Left kidney (tissue), 2 donors: ENCODE data around the gene SEMA5A. TPM values are rescaled to one million over a fixed set of nuclear protein-coding genes. Genes with fewer than 3 reads are reported as not detected.

ENCODE experiments used
- DNase-seq: peaks from one replicate; pipeline ENCODE4 v3.0.0-alpha.2; 2013
- polyA plus RNA-seq: library from polyadenylated mRNA; unstranded; fragments of 120-200 nt; gene quantifications from one replicate; pipeline ENCODE4 v1.2.1, GENCODE V29; 2013; ENCODE audit not compliant: insufficient read length

The SEMA5A gene
- polyA plus RNA-seq, 1 donor: 46.3 TPM

DNA sequence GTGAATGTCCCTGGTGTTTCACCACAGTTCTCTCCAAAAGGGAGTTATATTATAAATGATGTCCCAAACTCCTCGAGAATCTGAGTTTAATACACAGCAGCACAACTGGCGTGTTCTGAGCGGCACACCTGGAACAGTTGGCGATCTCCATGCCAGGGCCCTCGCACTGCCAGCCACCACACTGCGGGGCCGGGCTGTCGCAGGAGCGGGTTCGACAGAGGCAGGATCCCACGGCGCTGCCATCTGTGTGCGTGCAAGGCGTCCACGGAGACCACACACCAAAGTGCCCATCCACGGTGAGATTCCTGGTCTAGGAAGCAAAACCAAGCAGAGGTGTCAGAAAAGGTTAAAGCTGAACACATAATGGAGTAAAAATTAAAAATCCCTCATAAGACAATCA, 423.3 kb downstream of the SEMA5A start:
- DNase-seq: no peak

DNA sequence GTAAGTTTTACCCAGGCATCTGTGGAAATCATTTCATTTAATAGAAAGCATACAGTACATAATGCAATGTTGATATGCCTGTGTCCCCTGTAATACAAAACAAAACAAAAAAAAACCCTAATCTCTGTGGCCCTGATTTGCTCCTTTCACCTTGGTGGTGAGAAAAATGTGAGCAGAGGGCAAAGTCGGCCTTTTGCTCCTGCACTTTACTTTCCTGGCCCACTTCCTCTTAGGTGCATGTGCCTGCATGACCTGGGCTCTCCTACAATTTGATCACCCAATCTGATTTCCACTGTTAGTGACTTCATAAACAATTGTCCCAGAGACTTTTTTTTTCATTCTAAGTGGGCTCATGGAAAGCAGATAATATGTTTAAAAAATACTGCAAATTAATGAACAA, 424.3 kb downstream of the SEMA5A start:
- DNase-seq: no peak

DNA sequence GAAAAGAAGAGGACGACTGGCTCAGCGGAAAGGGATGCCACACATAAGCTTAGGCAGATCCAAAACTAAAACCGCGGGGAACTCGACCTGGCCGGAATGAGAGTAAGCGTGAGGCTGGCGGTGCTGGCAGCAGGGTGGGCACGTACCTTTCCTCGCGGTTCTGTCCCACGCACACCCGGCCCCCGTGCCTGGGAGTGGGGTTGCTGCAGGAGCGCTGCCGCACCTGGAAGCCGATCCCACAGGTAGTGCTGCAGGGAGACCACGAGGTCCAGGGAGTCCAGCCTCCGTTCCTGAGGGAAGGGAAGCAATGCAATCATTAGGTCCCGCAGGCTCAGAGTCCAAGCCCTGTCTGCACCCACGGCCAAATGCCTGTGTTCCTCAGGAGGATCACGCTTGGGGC, 427.0 kb downstream of the SEMA5A start:
- DNase-seq: no peak

DNA sequence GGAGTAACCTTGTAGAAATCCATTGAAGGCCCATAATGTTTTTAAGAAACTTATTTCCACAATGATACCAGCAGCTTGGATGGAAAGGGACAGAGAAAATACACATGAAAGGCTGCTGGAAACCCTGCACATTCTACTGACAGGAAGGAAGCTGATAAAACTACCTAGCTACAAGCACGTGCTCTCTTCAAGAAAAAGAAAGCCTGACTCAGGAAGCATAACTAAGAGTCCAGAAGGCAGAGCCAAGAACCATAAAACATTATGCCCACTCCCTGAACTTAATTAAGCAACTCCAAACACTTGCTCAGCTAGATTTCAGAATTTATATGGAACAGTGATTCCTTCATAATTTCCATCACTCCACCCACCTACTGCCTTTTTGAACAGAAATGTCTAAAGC, 430.8 kb downstream of the SEMA5A start:
- DNase-seq: no peak

DNA sequence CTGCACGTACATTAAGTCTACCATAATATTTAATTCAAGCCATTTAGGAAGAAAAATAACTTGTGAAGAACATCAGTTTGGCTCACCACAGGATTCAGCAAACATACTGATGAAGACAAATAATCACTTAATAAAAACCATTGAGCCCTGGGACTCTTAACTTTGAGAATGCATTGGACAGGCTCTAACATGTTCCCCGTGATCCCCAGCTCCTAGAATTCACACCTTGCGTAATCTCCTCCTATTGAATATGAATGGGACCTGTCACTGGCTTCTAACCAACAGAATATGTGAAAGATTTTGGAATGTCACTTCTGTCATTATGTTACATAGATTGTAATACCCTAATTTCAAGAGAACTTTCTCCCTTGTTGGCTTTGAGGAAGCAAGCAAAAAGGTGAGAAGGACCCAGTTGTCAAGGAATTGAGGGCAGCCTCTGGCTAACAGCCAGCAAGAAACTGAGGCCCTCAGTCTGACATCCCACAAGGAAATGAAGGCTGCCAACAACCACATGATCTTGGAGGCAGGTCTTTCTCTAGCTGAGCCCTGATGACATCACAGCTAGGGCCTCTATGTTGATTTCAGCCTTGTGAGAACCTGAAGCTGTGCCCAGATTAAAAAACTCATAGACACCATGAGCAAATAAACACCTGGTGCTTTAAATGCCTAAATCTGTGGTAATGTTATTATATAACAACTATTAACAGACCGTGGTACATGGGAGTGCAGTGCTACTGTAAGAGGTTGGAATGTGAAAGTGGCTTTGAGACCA, 433.2 kb downstream of the SEMA5A start:
- no peak for DNase-seq

DNA sequence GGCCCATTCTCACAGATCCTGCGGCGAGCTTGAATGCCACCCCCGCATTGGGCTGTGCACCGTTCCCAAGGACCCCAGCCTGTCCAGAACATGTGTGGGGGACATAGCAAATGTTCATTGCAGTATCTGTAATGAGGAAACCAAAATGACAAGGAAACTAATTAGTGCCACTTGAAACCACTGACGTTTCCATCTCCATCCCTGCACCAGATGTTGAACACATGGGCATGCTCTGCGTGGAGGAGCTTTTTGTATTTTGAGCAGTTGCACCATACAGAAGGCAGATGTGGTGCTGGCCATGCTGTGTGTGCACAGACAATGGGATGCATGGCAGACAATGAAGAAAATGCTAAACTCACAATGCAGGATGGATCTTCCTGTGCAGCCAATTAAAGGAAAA, 437.7 kb downstream of the SEMA5A start:
- DNase-seq: no peak

DNA sequence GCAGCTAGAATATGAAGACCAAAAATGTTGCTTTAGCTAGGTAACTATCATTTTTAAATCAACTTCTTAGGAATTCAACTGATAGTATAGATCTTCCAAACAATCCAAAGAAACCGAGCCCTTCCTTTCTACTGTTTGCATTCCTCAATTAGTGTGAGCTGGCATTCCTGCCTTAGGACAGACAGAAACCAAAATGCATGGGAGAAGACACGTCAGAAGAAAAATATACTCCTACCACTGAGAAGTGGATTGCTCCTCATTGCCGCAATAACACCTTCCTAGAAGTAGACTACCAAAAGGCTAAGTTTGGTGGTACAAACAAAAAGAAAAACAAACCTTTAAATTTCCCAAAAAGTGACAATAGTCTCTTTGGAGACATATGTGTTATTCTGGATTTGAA, 440.0 kb downstream of the SEMA5A start:
- DNase-seq: no peak

DNA sequence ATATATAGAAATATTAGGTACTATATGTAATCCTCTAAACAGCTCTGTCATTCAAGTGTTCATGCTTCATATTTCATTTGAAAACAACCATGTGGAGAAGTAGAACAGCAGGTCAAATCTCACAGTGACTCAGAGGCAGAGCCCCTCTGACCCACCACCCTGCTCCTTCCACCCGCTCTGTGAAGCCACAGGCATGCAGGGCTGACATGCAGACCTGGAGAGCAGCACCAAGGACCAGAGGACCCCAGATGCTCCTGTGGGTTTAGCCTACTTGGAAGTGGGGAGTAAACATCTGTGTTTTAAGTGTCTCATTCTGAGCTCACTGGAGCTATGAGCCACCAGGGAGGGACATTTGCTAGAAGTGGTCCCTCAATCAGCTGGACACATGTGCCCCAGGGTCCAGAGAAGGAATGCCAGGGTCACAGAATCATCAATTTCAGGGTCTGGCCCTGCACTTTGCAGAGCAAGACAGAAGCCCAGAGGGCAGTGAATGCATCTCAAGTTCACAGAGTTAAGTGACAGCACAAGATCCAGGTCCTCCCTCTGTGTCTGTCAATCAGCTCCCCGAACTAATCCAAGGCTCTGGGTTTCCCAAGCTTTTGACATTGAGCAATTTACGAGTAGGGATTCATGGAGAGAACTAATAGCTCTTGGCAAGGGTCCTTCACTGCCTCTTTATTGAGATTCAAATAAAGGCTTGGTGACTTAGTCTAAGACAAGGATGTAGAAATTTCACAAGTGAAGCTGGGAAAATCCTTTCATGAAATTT, 441.1 kb downstream of the SEMA5A start:
- DNase-seq: no peak

DNA sequence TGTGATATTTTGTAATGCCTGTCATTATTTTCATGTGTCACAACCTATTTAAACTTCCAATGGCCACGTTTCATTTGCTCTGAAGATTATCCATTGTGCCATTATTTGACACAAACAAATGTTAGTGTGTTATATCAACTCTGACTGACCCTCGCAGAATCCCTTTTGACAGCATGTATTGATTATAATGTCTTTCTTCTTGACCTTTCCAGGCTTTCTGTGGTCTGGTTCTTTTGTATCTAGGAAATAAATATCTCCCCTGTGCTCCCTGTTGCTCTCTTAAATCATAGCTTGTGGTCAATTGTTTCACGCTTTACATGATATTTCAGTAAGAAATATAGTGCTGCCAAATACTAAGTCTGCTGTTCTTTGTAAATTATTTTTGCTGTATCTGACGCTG, 442.6 kb downstream of the SEMA5A start:
- DNase-seq: no peak

DNA sequence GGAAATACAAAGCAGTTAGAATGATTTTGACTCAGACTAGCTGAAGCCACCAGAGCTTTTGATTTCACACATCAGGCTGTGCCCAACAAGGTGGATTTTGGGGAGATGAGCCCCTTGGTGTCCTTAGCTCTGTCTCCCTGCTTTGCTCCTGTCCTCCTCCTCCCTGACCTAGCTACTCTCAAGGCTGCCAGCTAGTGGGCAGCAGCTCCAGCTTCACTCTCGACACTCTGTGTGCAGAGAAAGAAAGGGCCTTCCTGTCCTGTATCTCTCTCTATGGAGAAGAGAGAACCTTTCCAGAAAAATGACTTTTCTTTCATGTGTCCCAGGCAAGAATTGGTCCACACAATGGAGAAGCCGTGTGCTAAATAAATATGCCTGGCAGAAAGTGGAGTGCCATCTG, 446.2 kb downstream of the SEMA5A start:
- no peak for DNase-seq

DNA sequence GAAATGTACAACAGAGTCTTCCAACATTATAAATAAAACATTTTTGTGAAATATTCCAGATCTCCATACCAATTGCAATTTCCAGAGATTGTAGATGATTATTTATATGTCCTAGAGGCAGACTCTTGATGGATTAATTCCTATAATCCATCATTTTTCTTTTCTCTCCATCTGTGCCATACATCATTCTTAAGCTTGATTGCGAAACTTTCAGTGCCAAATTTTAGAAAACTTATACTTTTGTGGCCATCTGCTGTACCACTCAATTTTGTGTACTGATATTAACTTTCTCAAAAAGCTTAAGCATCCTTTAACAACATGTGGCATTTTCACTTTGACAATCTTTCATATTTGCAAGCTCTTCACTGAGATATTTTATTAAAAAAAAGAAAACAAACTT, 446.9 kb downstream of the SEMA5A start:
- no peak for DNase-seq

DNA sequence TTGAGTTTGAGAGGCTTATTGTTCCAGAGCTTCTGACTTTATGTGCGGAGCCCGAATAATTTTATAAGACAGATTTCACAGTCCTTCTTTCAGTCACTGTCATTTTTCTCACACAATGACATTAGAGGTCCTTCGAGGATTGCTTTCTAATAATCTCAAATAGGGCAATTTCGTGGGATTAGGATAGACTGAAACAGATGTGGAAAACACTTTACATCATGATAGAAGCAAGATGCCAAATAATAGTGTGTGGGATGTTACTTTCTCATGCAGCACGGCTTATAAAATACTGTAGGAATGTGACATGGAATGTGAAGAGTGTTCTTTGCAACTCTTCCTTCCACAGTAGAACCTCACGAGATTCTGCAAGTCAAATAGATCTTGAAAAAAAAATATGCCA, 451.3 kb downstream of the SEMA5A start:
- no peak for DNase-seq

DNA sequence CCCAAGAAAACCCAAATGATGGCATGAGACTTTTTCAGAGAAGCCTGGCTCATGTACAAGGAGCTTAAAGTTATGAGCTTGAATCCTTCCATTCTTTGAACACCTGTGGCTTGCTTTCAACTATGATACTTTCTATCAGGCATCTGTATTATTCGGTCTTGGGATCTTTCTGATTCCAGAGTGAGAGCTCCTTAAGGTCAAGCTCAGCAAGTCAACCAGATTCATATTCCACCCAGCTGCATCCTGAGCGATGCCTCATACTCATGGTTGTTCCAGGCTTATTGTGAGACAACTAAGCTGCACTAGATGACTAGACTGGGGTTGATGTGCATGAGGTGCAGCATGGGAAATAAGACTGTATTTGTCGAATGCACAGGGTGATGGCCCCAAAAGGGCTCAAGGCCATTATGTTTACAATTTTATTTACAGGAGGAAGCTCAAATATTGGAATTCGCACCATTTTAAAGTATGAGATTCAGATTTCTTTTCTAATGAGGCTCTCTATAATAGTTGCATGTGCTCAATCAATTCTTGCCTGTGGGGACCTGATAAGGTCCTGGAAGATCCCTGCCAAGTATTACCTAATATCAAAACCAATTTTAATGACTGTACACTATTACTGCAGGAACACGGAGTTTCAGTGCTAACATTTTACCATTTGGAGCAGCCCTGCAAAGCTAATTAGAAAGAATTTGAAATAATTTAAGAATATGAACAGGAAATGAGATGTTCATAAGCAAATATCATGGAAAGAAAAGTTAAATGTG, 453.8 kb downstream of the SEMA5A start:
- no peak for DNase-seq

DNA sequence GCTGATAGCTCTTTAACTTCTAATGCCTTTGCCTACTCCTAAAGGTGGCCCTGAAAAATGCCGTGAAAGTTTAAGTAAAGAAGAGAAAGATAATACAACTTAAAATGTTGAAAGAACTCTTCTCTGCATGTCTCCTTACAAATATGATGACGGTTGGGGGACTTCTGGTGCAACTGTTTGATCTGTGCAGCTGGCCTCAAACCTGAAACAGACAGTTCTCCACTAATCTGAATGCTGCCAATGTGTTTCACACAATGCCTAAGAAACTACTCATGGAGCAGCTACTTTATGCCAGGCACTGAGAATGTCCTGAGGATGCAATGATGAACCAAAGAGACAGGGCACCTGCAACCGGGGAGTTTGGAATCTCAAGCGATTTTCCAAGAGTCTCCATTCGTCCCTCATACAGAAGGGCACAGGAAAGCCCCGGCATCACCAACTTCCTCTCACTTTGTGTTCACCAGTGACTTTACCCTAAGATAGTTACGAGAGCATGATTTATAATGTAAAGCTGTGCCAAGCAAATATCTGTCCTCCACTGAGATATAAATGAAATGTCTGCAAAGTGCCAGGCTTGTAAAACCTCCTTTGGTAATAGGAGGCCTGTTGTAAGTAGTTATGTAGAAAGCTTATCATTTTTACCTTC, 455.4 kb downstream of the SEMA5A start:
- DNase-seq: no peak

DNA sequence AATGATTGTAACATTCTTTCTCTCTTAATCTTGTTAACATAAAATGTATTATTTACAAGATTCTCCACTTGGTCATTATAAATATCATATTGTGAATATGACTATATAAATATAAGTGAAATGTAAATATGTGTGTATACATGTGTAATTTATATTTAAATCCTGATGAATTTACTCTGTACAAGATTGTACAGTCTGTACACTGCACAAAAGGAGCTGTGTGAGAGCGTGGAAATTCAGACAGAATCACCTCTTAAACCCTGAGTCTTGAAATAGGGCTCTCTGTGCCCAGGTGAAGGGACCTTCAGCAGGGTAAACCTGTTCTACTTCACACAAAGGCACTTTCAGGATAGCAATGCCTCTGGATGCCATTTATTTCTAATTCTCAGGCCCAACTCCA, 456.0 kb downstream of the SEMA5A start:
- no peak for DNase-seq

DNA sequence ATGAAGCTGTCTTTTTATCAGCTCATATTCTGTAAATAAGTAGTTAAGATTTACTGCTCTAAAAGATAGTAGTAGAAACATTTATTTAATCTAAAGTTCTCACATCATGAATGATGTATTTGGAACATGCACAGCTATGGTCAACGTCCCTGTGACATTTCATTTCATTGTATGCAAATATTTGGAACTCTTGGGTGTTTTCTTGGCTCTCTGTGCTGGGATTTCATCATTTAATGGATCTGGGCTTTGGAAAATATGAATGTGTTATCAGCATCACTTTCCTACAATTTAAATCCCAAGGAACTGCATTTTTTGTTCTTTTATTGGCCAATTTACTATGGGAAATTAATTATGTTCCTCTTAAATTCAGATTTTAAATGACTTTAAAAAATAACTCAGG, 462.9 kb downstream of the SEMA5A start:
- no peak for DNase-seq

DNA sequence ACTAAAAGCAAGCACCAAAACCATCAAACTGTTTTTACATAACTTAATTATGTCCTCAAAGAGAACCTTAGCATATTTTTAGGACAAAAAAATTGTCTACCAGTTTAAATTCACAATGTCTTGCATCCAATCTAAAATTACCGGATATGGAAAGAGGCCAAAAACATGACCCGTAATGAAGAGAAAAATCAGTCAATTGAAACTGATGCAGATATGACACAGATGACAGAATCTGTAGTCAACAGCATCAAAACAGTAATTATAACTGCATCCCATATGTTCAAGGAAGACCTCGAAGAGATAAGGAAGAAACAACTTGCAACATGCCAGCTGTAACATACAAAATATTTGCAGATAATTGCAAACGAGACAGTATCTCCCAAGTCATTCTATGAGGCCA, 473.2 kb downstream of the SEMA5A start:
- no peak for DNase-seq

DNA sequence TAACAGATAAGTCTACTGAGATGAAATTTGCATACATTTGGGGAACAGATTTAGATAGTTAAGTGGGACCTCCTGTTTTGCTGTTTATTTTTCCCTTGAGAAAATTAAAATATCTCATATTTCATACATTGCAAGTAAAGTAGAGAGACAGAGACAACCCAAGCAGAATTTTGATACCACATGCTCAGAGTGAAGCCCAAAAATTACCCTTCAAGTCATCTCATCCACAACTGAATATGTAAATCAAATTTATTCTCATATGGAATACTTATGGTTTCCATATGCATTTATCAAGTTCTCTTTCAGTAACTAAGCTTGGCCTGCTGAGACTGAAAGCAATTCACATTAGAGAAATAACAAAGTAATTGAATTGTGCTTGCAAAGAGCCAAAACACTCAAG, 474.4 kb downstream of the SEMA5A start:
- DNase-seq: no peak

DNA sequence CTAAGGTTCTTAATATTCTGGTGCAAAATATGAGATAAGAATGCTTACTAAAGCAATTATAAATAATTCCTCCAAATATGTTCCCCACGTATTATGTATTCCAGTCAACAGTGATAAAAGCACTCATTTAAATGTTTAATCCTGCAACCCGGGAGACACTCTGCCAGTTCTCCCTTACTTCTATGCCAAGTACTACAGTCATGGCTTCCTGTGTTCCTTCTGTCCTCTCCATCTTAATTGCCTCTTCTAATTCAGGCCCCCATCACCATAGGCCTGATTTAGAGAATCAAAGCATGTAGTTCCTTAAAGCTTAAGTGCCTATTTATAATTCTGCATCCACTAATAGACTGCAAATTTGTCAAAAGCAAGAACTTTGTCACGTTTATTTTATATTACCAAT, 474.8 kb downstream of the SEMA5A start:
- no peak for DNase-seq

DNA sequence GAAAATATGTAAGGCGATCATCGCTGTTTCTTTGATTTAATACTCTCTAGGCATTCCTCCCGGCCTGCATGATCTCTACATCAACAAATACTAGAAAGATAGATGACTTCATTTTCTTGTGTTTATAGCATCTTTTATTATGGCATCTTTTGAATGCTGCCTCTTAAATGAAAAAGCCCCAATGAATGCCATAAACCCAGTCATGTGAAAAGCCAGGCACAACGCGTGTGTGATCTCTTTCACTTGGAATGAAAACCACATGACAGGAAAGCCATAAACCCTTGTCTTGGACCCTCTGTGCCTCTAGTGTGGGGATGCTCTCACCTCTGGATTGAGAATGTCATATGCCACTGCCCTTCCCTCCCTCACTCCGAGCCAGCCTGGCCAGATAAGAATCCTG, 476.2 kb downstream of the SEMA5A start:
- DNase-seq: peak; percentile 14

DNA sequence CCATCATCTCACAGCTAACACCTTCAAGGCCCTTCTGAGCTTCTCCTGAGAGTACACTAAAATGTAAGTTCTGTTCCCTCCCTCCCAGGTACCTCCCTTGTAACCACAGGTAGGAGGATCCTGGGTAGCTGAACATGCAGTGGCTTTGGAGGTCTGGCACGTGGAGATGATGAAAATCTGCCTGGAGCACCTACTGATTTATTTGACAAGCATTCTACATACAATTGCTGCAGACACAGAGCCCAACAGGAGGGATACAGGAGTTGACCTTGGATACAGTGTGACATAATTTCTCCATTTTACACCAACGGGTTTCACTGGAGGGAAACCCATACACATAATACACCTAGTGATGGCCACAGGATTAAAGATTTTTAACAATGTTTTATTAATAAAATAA, 478.7 kb downstream of the SEMA5A start:
- DNase-seq: no peak

DNA sequence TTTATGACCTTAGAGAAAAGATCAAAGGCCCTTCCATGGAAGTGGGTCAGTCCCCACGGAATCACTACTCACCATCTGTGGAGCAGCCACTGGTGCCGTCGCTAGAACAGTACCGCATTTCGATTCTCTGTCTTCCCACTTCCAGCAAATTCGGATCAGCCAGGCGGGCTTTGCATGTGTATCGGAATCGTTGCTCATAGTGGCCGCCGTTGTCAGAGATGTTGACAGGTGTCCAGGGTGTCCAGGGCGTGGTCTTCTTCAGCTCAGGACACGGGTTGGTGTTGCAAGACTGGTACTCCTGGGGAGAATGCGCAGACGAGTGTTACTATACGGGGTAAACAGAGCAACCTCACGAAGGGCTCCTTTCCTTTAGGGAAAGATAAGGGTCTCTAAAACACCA, 479.5 kb downstream of the SEMA5A start:
- no peak for DNase-seq
